GM12878 (cell line): Measurements from ENCODE around the gene LIX1L. TPM values are rescaled to one million over a fixed set of nuclear protein-coding genes. Genes with fewer than 3 reads are reported as not detected.

Experiments used
- ATAC-seq: fragments of 200-7000 bp; cut with Tn5 transposase; 3 replicates; pipeline ENCODE4 v1.9.1; 2020; ENCODE audit warnings: mild to moderate bottlenecking, moderate library complexity
- BruUV-seq: library from RNA; stranded (reverse); fragments of 400-500 nt; replicated peaks from 2 replicates; lab custom pipeline; 2021; lab: Mats Ljungman, UMichigan
- CTCF ChIA-PET: fragments of 300-600 bp; sonication (Branson Sonifier 250); formaldehyde crosslinking; extraction: SDS; loops from one replicate; lab custom pipeline; 2021; ENCODE audit warnings: inconsistent platforms; lab: Yijun Ruan, JAX
- POLR2A ChIA-PET: fragments of 350-600 bp; formaldehyde crosslinking; extraction: SDS; loops from one replicate; lab custom pipeline; 2021; ENCODE audit warnings: inconsistent platforms; lab: Charles Lee
- RAD21 ChIA-PET: fragments of 300-600 bp; sonication (Branson Sonifier 250); formaldehyde crosslinking; loops from one replicate; lab custom pipeline; 2023; ENCODE audit warnings: antibody characterized with exemption; ENCODE audit not compliant: unreplicated experiment; lab: Charles Lee
- SMC1A ChIA-PET: fragments of 300-600 bp; sonication (Branson Sonifier 250); formaldehyde crosslinking; loops from one replicate; lab custom pipeline; 2023; ENCODE audit not compliant: unreplicated experiment, uncharacterized antibody; lab: Charles Lee
- DNase-seq: peaks from one replicate; pipeline ENCODE4 v3.0.0-alpha.2; 2011; ENCODE audit warnings: low read depth, low spot score
- FAIRE-seq: peaks from 3 replicates; lab custom pipeline; 2011; peaks lifted over from hg19 to GRCh38; lab: Jason Lieb, UNC
- H2AFZ ChIP-seq: 2 replicates; pipeline ENCODE4 v1.6.0; 2011; ENCODE audit warnings: low read depth, low read length, control low read depth; ENCODE audit not compliant: control insufficient read depth
- H3K27ac ChIP-seq: 2 replicates; pipeline ENCODE4 v1.5.1; 2011; ENCODE audit warnings: control low read depth; ENCODE audit not compliant: control insufficient read depth, insufficient read depth
- H3K27me3 ChIP-seq, 2 experiments: replicated peaks in 1 of 2; 2 replicates each; pipeline versions ENCODE4 v1.6.0 to v1.6.1; 2011; ENCODE audit warnings: low read length in 1 of 2; ENCODE audit not compliant: control insufficient read depth in 2 of 2, insufficient read depth in 2 of 2
- H3K36me3 ChIP-seq, 2 experiments: 2 replicates each; pipeline ENCODE4 v1.5.1; 2011; ENCODE audit warnings: low read length in 1 of 2; ENCODE audit not compliant: control insufficient read depth in 2 of 2, insufficient read depth in 2 of 2
- H3K4me1 ChIP-seq: 2 replicates; pipeline ENCODE4 v1.6.1; 2011; ENCODE audit warnings: mild to moderate bottlenecking, low read length, moderate library complexity, mixed read lengths; ENCODE audit not compliant: control insufficient read depth, insufficient read depth
- H3K4me2 ChIP-seq: 2 replicates; pipeline ENCODE4 v1.6.0; 2011; ENCODE audit warnings: control low read depth; ENCODE audit not compliant: control insufficient read depth, insufficient read depth
- H3K4me3 ChIP-seq: fragments of 200-600 bp; sonication (generic); 2 replicates; pipeline ENCODE4 v1.5.1; 2016
- H3K79me2 ChIP-seq: 2 replicates; pipeline ENCODE4 v1.6.0; 2011; ENCODE audit warnings: low read length; ENCODE audit not compliant: control insufficient read depth, insufficient read depth
- H3K9ac ChIP-seq: 2 replicates; pipeline ENCODE4 v1.8.0; 2011; ENCODE audit warnings: low read length, control low read depth, mixed read lengths; ENCODE audit not compliant: control insufficient read depth, insufficient read depth
- H3K9me3 ChIP-seq: replicated peaks from 3 replicates; pipeline ENCODE4 v1.5.1; 2011; ENCODE audit warnings: mild to moderate bottlenecking, low read length; ENCODE audit not compliant: control insufficient read depth, insufficient read depth
- H4K20me1 ChIP-seq: 2 replicates; pipeline ENCODE4 v1.6.0; 2011; ENCODE audit not compliant: control insufficient read depth, insufficient read depth
- ATF7 ChIP-seq: fragments of 450-650 bp; IDR thresholded peaks from 2 replicates; pipeline ENCODE4 v1.6.1; 2016; ENCODE audit warnings: low read depth, mild to moderate bottlenecking
- BCL3 ChIP-seq: IDR thresholded peaks from 2 replicates; pipeline ENCODE4 v1.6.1; 2011; ENCODE audit warnings: borderline replicate concordance, low read depth, mild to moderate bottlenecking, moderate library complexity, low read length; ENCODE audit not compliant: insufficient read depth, poor library complexity, severe bottlenecking
- GATAD2B ChIP-seq: fragments of 450-650 bp; conservative IDR thresholded peaks from 2 replicates; pipeline ENCODE4 v1.6.1; 2017; ENCODE audit warnings: low read depth, mild to moderate bottlenecking, moderate library complexity
- RFX5 ChIP-seq: IDR thresholded peaks from 2 replicates; pipeline ENCODE4 v1.6.1; 2011; ENCODE audit warnings: low read depth, low read length, improper control_type of control experiment
- SMAD1 ChIP-seq: fragments of 450-650 bp; IDR thresholded peaks from 2 replicates; pipeline ENCODE4 v1.6.1; 2018; ENCODE audit warnings: mild to moderate bottlenecking, low read depth; ENCODE audit not compliant: partially characterized antibody
- SMARCA5 ChIP-seq: fragments of 450-650 bp; IDR thresholded peaks from 2 replicates; pipeline ENCODE4 v1.6.1; 2017; ENCODE audit warnings: mild to moderate bottlenecking
- YBX1 ChIP-seq: fragments of 450-650 bp; IDR thresholded peaks from 2 replicates; pipeline ENCODE4 v1.6.1; 2016; ENCODE audit warnings: antibody characterized with exemption
- YY1 ChIP-seq: IDR thresholded peaks from 2 replicates; pipeline ENCODE4 v1.6.1; 2011; ENCODE audit warnings: low read depth, mild to moderate bottlenecking, low read length
- ZBTB4 ChIP-seq: fragments of 450-650 bp; formaldehyde crosslinking; IDR thresholded peaks from 2 replicates; pipeline ENCODE4 v1.4.0; 2022; ENCODE audit warnings: mild to moderate bottlenecking, moderate library complexity
- ZSCAN29 ChIP-seq: fragments of 450-650 bp; IDR thresholded peaks from 2 replicates; pipeline ENCODE4 v1.6.1; 2017; ENCODE audit warnings: mild to moderate bottlenecking, moderate library complexity
- WGBS: methylation state at CpG from one replicate; pipeline ENCODE4 v1.1.6; 2016; ENCODE audit warnings: low lambda C conversion rate; ENCODE audit not compliant: insufficient replicate concordance, insufficient coverage; ENCODE audit errors: missing lambda C conversion rate; 5-methylcytosine and 5-hydroxymethylcytosine counted together
- in situ Hi-C: fragments of 300-500 bp; cut with MboI; formaldehyde crosslinking; loops from 9 replicates; pipeline ENCODE4 v1.14.3; 2018; ENCODE audit warnings: mixed read lengths
- intact Hi-C: fragments of 100-400 bp; cut with micrococcal nuclease; formaldehyde crosslinking; loops from one replicate; pipeline ENCODE4 v1.14.2; 2022; ENCODE audit not compliant: unreplicated experiment
- polyA plus RNA-seq, 11 experiments: library from polyadenylated mRNA; depleted of rRNA in 4 of 11; unstranded in 6 of 11; stranded (reverse) in 5 of 11; fragments of >200 nt; fragmentation: Nextera tagmentation in 4 of 11; fragmentation: Illumina TruSeq in 1 of 11; extraction: Ambion mirVana in 4 of 11; extraction: Trizol in 1 of 11; gene quantifications; 1 replicate in 1 of 11; 2 replicates in 10 of 11; pipeline versions ENCODE4 v1.2.1 to v1.2.3, GENCODE V29; 2011 to 2016; ENCODE audit warnings: inconsistent platforms in 2 of 11, missing spikeins in 2 of 11, low read depth in 1 of 11
- total RNA-seq, 4 experiments: library from RNA; depleted of rRNA in 3 of 4; stranded (reverse); fragments of >200 nt in 3 of 4; fragmentation: Illumina TruSeq in 1 of 4; extraction: Trizol in 1 of 4; gene quantifications; 2 replicates each; pipeline versions ENCODE4 v1.2.1 to v1.2.3, GENCODE V29; 2013 to 2021

LIX1L gene
- total and polyA plus RNA-seq, 10 of the 15 experiments (the other 5 are each of a cell fraction or from before 2014, with no cell fraction given), result 5.5 to 48.2 (median 15.3) TPM

GRCh38 chr1:145891143-145891542 lies 66.7 kb downstream of the LIX1L start (continued):
- TF ChIP-seq BCL3 (no peak), ATF7 (no peak), YY1 (no peak), YBX1 (no peak), GATAD2B (no peak), ZBTB4 (CRISPR knock-in tag) (no peak), RFX5 (no peak)

GRCh38 chr1:145889722-145890121 lies 68.1 kb downstream of the LIX1L start:
- SMC1A ChIA-PET, result no interaction called here
- in situ Hi-C loops (no loop called here), intact Hi-C loops (no loop called here)
- BruUV-seq, result no TSS peak
- CTCF ChIA-PET, result interaction anchor here (0.6 to 5.9 kb wide), 6 partner anchors 19 to 143 kb away, joined by 3 to 66 read pairs (median 26); partner anchors contain the start of genes ITGA10 and NUDT17
- H3K9me3 ChIP-seq, result no peaks in the 10 kb centered on the region
- TF ChIP-seq ZSCAN29 (no peak), SMAD1 (no peak), SMARCA5 (no peak)
- POLR2A ChIA-PET, result interaction anchor here (0.6 to 0.7 kb wide), 4 partner anchors 8 to 123 kb away, joined by 3 to 8 read pairs (median 6); partner anchors contain the start of genes ANKRD34A and POLR3GL
- ATAC-seq (no peak), DNase-seq (no peak), FAIRE-seq (no peak)
- RAD21 ChIA-PET, result interaction anchor here (1.5 kb wide), 1 partner anchor 128 kb away, joined by 3 read pairs; no protein-coding TSS in a partner anchor
- H3K27ac ChIP-seq, result no peak overlapping the region
- no peak overlapping the region for H3K4me2 ChIP-seq
- H4K20me1 ChIP-seq, result no peaks in the 10 kb centered on the region
- H3K9ac ChIP-seq, result no peak overlapping the region
- H3K27me3 ChIP-seq, result peaks cover 0 to 5% of the 10 kb centered on the region in 2 experiments; a peak in 2 of 4 replicates
- no peak overlapping the region for H2AFZ ChIP-seq
- H3K4me1 ChIP-seq, result no peaks in the 10 kb centered on the region
- no peaks in the 10 kb centered on the region for H3K79me2 ChIP-seq
- no peak overlapping the region for H3K4me3 ChIP-seq
- no peaks in the 10 kb centered on the region for H3K36me3 ChIP-seq
- WGBS, result 87% methylated on average over 3 of the region's 3 CpGs
